Measurements from ENCODE around the gene SLC25A29.
"Not testable (repeated sequence)": the region's sequence is repeated elsewhere in the genome, so short reads cannot be mapped to it uniquely, and the experiment has no call there.

GRCh38 chr14:100296729-100297128, 9.5 kb downstream of the SLC25A29 start:
- TF ChIP-seq CTCF (IDR thresholded peaks at IDR 0.05; ENCODE audit: low read depth, low read length); POLR2A (IDR thresholded peaks at IDR 0.05; ENCODE audit: extremely low read depth, insufficient read length): not testable (repeated sequence)
